PC-3 (cell line): ENCODE measurements around the gene TREH.

Experiments
- CTCF ChIP-seq: fragments of 300-600 bp; sonication (generic); conservative IDR thresholded peaks from 2 replicates; pipeline ENCODE4 v1.5.1; 2017; ENCODE audit warnings: antibody characterized with exemption, low read depth, mild to moderate bottlenecking, low read length
- EZH2 ChIP-seq: fragments of 300-600 bp; sonication (generic); IDR thresholded peaks from one replicate; pipeline ENCODE4 v1.6.1; 2017; ENCODE audit warnings: antibody characterized with exemption, mild to moderate bottlenecking, low read length; ENCODE audit not compliant: unreplicated experiment
- EZH2phosphoT487 ChIP-seq: fragments of 300-600 bp; sonication (generic); IDR thresholded peaks from 2 replicates; pipeline ENCODE4 v1.6.1; 2018; ENCODE audit warnings: mild to moderate bottlenecking, antibody characterized with exemption, low read length, borderline replicate concordance

GRCh38 chr11:118687906-118688305 lies 8.5 kb upstream of the TREH start:
- TF ChIP-seq CTCF, result no peak
- no peak for TF ChIP-seq EZH2
- no peak for TF ChIP-seq EZH2phosphoT487
